IPS-11a (cell line): ENCODE data around the gene UBXN11.

Experiments
- H3K4me3 ChIP-seq: one replicate; pipeline ENCODE4 v1.5.1; 2013; ENCODE audit warnings: low read depth, low read length, control low read depth

The UBXN11 gene

GRCh38 chr1:26306290-26307229, at the start of gene UBXN11:
TSS of gene UBXN11 (minus strand) at chr1:26306636. CDS start at chr1:26302883, 3,753 bp downstream.
- peak within 1 kb of the TSS; percentile 94 for H3K4me3 ChIP-seq

- no peak overlapping the region for H3K4me3 ChIP-seq
These were observed 49.7 kb upstream of the UBXN11 start for GRCh38 chr1:26356106-26356505.

GRCh38 chr1:26354972-26355371, 48.5 kb upstream of the UBXN11 start:
- H3K4me3 ChIP-seq: no peak overlapping the region

- H3K4me3 ChIP-seq: no peak within 1 kb of the TSS
These were observed 47.8 kb upstream of the UBXN11 start, which contains the start of gene CRYBG2 for GRCh38 chr1:26353976-26354820. TSS of gene CRYBG2 (minus strand) at chr1:26354130. CDS start at chr1:26346657, 7,473 bp downstream.

GRCh38 chr1:26353210-26353859, 46.9 kb upstream of the UBXN11 start:
- H3K4me3 ChIP-seq: no peak overlapping the region

- H3K4me3 ChIP-seq: no peak overlapping the region
These were observed 45.9 kb upstream of the UBXN11 start for GRCh38 chr1:26352338-26352679.

GRCh38 chr1:26351590-26352337, 45.3 kb upstream of the UBXN11 start:
- H3K4me3 ChIP-seq: no peak overlapping the region

- H3K4me3 ChIP-seq: no peak overlapping the region
These were observed 44.5 kb upstream of the UBXN11 start for GRCh38 chr1:26350701-26351589.

- H3K4me3 ChIP-seq: no peak overlapping the region
These were observed 43.9 kb upstream of the UBXN11 start for GRCh38 chr1:26350343-26350700.

GRCh38 chr1:26349877-26350244, 43.4 kb upstream of the UBXN11 start:
- H3K4me3 ChIP-seq: no peak overlapping the region

- no peak overlapping the region for H3K4me3 ChIP-seq
These were observed 42.9 kb upstream of the UBXN11 start for GRCh38 chr1:26349188-26349876.

GRCh38 chr1:26346274-26347033, 40.0 kb upstream of the UBXN11 start:
- H3K4me3 ChIP-seq: no peak overlapping the region

GRCh38 chr1:26345718-26346117, 39.3 kb upstream of the UBXN11 start:
- no peak overlapping the region for H3K4me3 ChIP-seq

- H3K4me3 ChIP-seq: no peak overlapping the region
These were observed 37.9 kb upstream of the UBXN11 start for GRCh38 chr1:26344147-26344920.

- H3K4me3 ChIP-seq: no peak overlapping the region
These were observed 33.6 kb upstream of the UBXN11 start for GRCh38 chr1:26340047-26340481.

- no peak overlapping the region for H3K4me3 ChIP-seq
These were observed 32.2 kb upstream of the UBXN11 start for GRCh38 chr1:26338670-26339069.

GRCh38 chr1:26337625-26338024, 31.2 kb upstream of the UBXN11 start:
- no peak overlapping the region for H3K4me3 ChIP-seq

GRCh38 chr1:26337206-26337535, 30.7 kb upstream of the UBXN11 start:
- H3K4me3 ChIP-seq: no peak overlapping the region
